ENCODE results near the gene CDC20. TPM values are rescaled to one million over a fixed set of nuclear protein-coding genes. Genes with fewer than 3 reads are reported as not detected.

CDC20 gene
- total and polyA plus RNA-seq, 10 of the 15 experiments (the other 5 are each of a cell fraction or from before 2014, with no cell fraction given), result 36.3 to 347 (median 150) TPM

- Histone ChIP-seq H2AFZ (ENCODE audit: control insufficient read depth, low read depth, low read length) (no peak overlapping the region), H4K20me1 (ENCODE audit: control insufficient read depth, insufficient read depth) (no peaks in the 10 kb centered on the region), H3K36me3 (ENCODE audit: control insufficient read depth in 2 of 2, insufficient read depth in 2 of 2, low read length in 1 of 2) (no peaks in the 10 kb centered on the region), H3K9me3 (replicated peaks; ENCODE audit: control insufficient read depth, insufficient read depth, low read length) (no peaks in the 10 kb centered on the region; the same call in 2 of the 3 replicates), H3K4me2 (ENCODE audit: control insufficient read depth, insufficient read depth) (no peak overlapping the region), H3K27me3 (replicated peaks in 1 of 2; ENCODE audit: control insufficient read depth in 2 of 2, insufficient read depth in 2 of 2, low read length in 1 of 2) (no peaks in the 10 kb centered on the region), H3K79me2 (ENCODE audit: control insufficient read depth, insufficient read depth, low read length) (no peaks in the 10 kb centered on the region), H3K4me3 (no peak overlapping the region), H3K4me1 (ENCODE audit: control insufficient read depth, insufficient read depth, low read length) (no peaks in the 10 kb centered on the region), H3K27ac (ENCODE audit: control insufficient read depth, insufficient read depth) (no peak overlapping the region), H3K9ac (ENCODE audit: control insufficient read depth, insufficient read depth, low read length) (no peak overlapping the region)
- ATAC-seq (no peak), FAIRE-seq (no peak), DNase-seq (ENCODE audit: low read depth, low spot score) (no peak)
- BruUV-seq (replicated peaks), result no TSS peak
- no peak for TF ChIP-seq POLR2AphosphoS2 (IDR thresholded peaks at IDR 0.05; ENCODE audit: low read depth, low read length)
- TF ChIP-seq NR2C2 (IDR thresholded peaks at IDR 0.05; ENCODE audit: borderline replicate concordance, control insufficient read depth, insufficient read length, low read depth), result no peak
- TF ChIP-seq REST (IDR thresholded peaks at IDR 0.05; ENCODE audit: low read depth, low read length), result no peak
- no peak for TF ChIP-seq ETV6 (conservative IDR thresholded peaks at IDR 0.05 in 1 of 2, IDR thresholded peaks at IDR 0.05 in 1 of 2; ENCODE audit: borderline replicate concordance in 1 of 2, low read depth in 1 of 2)
- ChIA-PET CTCF (interaction anchor here (0.7 kb wide), 1 partner anchor 238 kb away, joined by 3 read pairs; no protein-coding TSS in a partner anchor), POLR2A (no interaction called here), RAD21 (ENCODE audit: unreplicated experiment) (interaction anchor here (2.5 kb wide), 1 partner anchor 92 kb away, joined by 11 read pairs; no protein-coding TSS in a partner anchor), SMC1A (ENCODE audit: uncharacterized antibody, unreplicated experiment) (no interaction called here)
- in situ Hi-C loops (cut with MboI), result no loop called here
- intact Hi-C loops (cut with micrococcal nuclease; ENCODE audit: unreplicated experiment), result no loop called here
- 92% methylated on average over 5 of the region's 5 CpGs for WGBS (ENCODE audit: insufficient coverage, insufficient replicate concordance, low lambda C conversion rate, missing lambda C conversion rate)
Measured at GRCh38 chr1:43331688-43332087, 27.1 kb upstream of the CDC20 start.

All from GM12878 (cell line).